PC-3 (cell line): ENCODE data around the gene FGR.
A peak's percentile ranks its signal among the peaks of the same experiment; 100 is the strongest.

ENCODE experiments used
- EZH2phosphoT487 ChIP-seq: fragments of 300-600 bp; sonication (generic); IDR thresholded peaks from 2 replicates; pipeline ENCODE4 v1.6.1; 2018; ENCODE audit warnings: mild to moderate bottlenecking, antibody characterized with exemption, low read length, borderline replicate concordance
- TF ChIP-seq, protein P1 (sequence below): fragments of 300-600 bp; sonication (generic); conservative IDR thresholded peaks from 2 replicates; pipeline ENCODE4 v1.5.1; 2017; ENCODE audit warnings: antibody characterized with exemption, low read depth, mild to moderate bottlenecking, low read length

DNA sequence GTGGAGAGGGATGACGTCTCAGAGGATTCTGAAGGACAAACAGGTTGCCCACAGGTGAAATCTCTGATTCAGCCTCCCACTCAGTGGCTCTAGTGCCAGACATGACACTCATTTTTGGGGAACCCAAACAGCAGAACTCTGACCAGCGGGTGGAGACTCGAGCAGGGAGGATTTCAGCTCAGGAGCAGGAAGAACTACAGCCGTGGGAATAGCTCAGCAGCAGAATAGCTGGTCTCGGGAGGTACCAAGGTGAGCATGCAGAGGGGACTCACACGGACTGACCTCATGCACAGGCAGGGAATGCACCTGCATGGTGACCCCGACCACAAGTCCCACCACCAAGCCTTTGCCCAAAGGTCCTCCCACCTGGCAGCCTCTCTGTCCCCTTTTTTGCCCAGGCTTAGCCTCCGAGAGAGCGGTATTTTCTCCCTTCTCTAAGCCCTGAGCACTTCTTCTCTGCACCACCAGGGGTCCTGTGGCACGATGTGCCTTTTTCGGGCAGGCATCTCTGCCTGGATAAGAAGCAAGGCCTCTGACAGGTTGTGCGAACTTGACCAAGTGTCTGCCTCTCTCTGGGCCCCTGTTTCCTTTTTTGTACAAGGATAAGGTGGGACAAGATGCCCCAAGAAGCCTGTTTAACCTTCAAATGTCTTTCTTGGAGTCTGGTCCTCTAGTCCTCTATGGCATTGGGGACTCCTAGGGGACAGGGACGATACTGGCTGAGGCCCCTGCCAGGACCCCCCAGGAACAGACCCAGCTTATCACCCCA, 8.8 kb upstream of the FGR start:
- TF ChIP-seq, protein P1, sequence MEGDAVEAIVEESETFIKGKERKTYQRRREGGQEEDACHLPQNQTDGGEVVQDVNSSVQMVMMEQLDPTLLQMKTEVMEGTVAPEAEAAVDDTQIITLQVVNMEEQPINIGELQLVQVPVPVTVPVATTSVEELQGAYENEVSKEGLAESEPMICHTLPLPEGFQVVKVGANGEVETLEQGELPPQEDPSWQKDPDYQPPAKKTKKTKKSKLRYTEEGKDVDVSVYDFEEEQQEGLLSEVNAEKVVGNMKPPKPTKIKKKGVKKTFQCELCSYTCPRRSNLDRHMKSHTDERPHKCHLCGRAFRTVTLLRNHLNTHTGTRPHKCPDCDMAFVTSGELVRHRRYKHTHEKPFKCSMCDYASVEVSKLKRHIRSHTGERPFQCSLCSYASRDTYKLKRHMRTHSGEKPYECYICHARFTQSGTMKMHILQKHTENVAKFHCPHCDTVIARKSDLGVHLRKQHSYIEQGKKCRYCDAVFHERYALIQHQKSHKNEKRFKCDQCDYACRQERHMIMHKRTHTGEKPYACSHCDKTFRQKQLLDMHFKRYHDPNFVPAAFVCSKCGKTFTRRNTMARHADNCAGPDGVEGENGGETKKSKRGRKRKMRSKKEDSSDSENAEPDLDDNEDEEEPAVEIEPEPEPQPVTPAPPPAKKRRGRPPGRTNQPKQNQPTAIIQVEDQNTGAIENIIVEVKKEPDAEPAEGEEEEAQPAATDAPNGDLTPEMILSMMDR = peak; percentile 80
- no peak for TF ChIP-seq EZH2phosphoT487
